Gastrocnemius medialis (tissue), 4 donors: ENCODE data around the gene BPIFB4. TPM values are rescaled to one million over a fixed set of nuclear protein-coding genes. Genes with fewer than 3 reads are reported as not detected.

ENCODE experiments used
- ATAC-seq, 2 donors: fragments of 150-250 bp; one replicate each; pipeline ENCODE4 v1.9.1; 2016
- DNase-seq, 2 donors: peaks; one replicate each; pipeline ENCODE4 v3.0.0-alpha.2; 2019
- H3K27ac ChIP-seq, 4 donors: fragments of 200-600 bp; sonication (generic); 1 replicate in 1 of 4; 2 replicates in 3 of 4; pipeline ENCODE4 v1.5.1; 2016 to 2018; ENCODE audit warnings: mild to moderate bottlenecking in 2 of 4, moderate library complexity in 1 of 4
- H3K27me3 ChIP-seq, 3 donors: fragments of 200-600 bp; sonication (generic) in 2 of 3; 1 replicate in 1 of 3; 2 replicates in 2 of 3; pipeline versions ENCODE4 v1.5.1 to v1.6.0; 2016 to 2019; ENCODE audit warnings: mild to moderate bottlenecking in 1 of 3, moderate library complexity in 1 of 3
- H3K36me3 ChIP-seq, 2 donors: fragments of 200-600 bp; sonication (generic) in 1 of 2; one replicate each; pipeline ENCODE4 v1.5.1; 2017 to 2018
- H3K4me1 ChIP-seq, 2 donors: fragments of 200-600 bp; sonication (generic) in 1 of 2; one replicate each; pipeline ENCODE4 v1.5.1; 2016 to 2017; ENCODE audit warnings: mild to moderate bottlenecking in 2 of 2
- H3K4me3 ChIP-seq, 4 donors: fragments of 200-600 bp; sonication (generic) in 3 of 4; 1 replicate in 1 of 4; 2 replicates in 3 of 4; pipeline ENCODE4 v1.5.1; 2016 to 2019; ENCODE audit warnings: mild to moderate bottlenecking in 2 of 4
- H3K9me3 ChIP-seq, 3 donors: fragments of 200-600 bp; sonication (generic) in 2 of 3; 1 replicate in 1 of 3; 2 replicates in 2 of 3; pipeline ENCODE4 v1.5.1; 2016 to 2019
- POLR2A ChIP-seq, 2 donors: fragments of 450-650 bp; IDR thresholded peaks; one replicate each; pipeline ENCODE4 v1.6.1; 2017; ENCODE audit warnings: antibody characterized with exemption in 2 of 2, mild to moderate bottlenecking in 2 of 2, moderate library complexity in 2 of 2
- in situ Hi-C, 4 donors: fragments of 200-750 bp; cut with MboI; loops; one replicate each; pipeline versions ENCODE4 v1.15.0 to v1.8.0; 2017; ENCODE audit warnings: low sequenced_read_pairs in 4 of 4
- intact Hi-C: fragments of 100-400 bp; cut with DNase I; formaldehyde crosslinking; loops from one replicate; pipeline ENCODE4 v1.15.1; 2023; ENCODE audit warnings: low total_unique reads
- total RNA-seq, 4 donors: library from RNA; depleted of rRNA; stranded (reverse); fragments of >200 nt; gene quantifications; one replicate each; pipeline versions ENCODE4 v1.1.0 to v1.2.3, GENCODE V29; 2016
- TF ChIP-seq, protein P1 (sequence below), 5 experiments: fragments of 450-650 bp in 3 of 5; fragments of 200-600 bp in 2 of 5; sonication (generic) in 2 of 5; IDR thresholded peaks in 4 of 5; conservative IDR thresholded peaks in 1 of 5; 1 replicate in 4 of 5; 2 replicates in 1 of 5; pipeline ENCODE4 v1.5.1; 2016 to 2019; ENCODE audit warnings: antibody characterized with exemption in 5 of 5, mild to moderate bottlenecking in 3 of 5, moderate library complexity in 3 of 5

The BPIFB4 gene
- total RNA-seq, 4 donors from 2014 or later: not detected

DNA sequence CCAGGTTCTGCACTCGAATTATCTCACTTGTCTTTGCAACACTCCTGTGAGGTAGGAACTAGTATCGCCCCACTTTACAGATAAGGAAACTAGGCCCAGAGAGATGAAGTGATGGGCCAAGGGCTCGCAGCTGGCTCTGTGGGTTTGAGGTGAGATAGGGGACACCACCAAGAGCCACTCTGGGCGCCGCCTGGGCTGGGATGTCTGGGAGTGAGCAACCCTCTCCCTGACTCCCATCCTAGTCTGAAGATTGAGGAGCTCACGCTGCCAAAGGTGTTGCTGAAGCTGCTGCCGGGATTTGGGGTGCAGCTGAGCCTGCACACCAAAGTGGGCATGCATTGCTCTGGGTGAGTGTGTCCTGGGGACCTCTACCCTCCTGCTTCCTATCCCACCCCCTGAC is 20.3 kb upstream of the BPIFB4 start:
- no peaks in the 10 kb centered on the region for H3K4me1 ChIP-seq
- H3K36me3 ChIP-seq: no peaks in the 10 kb centered on the region
- H3K27me3 ChIP-seq: no peaks in the 10 kb centered on the region
- no peak for DNase-seq
- H3K9me3 ChIP-seq: no peaks in the 10 kb centered on the region
- no peak for ATAC-seq
- H3K4me3 ChIP-seq: no peak overlapping the region
- no peak for TF ChIP-seq POLR2A (IDR thresholded peaks at IDR 0.05)
- TF ChIP-seq, protein P1, sequence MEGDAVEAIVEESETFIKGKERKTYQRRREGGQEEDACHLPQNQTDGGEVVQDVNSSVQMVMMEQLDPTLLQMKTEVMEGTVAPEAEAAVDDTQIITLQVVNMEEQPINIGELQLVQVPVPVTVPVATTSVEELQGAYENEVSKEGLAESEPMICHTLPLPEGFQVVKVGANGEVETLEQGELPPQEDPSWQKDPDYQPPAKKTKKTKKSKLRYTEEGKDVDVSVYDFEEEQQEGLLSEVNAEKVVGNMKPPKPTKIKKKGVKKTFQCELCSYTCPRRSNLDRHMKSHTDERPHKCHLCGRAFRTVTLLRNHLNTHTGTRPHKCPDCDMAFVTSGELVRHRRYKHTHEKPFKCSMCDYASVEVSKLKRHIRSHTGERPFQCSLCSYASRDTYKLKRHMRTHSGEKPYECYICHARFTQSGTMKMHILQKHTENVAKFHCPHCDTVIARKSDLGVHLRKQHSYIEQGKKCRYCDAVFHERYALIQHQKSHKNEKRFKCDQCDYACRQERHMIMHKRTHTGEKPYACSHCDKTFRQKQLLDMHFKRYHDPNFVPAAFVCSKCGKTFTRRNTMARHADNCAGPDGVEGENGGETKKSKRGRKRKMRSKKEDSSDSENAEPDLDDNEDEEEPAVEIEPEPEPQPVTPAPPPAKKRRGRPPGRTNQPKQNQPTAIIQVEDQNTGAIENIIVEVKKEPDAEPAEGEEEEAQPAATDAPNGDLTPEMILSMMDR (IDR thresholded peaks at IDR 0.05 in 4 of 5, conservative IDR thresholded peaks at IDR 0.05 in 1 of 5): no peak
- intact Hi-C loops: no loop called here
- no peak overlapping the region for H3K27ac ChIP-seq
- in situ Hi-C loops: no loop called here

DNA sequence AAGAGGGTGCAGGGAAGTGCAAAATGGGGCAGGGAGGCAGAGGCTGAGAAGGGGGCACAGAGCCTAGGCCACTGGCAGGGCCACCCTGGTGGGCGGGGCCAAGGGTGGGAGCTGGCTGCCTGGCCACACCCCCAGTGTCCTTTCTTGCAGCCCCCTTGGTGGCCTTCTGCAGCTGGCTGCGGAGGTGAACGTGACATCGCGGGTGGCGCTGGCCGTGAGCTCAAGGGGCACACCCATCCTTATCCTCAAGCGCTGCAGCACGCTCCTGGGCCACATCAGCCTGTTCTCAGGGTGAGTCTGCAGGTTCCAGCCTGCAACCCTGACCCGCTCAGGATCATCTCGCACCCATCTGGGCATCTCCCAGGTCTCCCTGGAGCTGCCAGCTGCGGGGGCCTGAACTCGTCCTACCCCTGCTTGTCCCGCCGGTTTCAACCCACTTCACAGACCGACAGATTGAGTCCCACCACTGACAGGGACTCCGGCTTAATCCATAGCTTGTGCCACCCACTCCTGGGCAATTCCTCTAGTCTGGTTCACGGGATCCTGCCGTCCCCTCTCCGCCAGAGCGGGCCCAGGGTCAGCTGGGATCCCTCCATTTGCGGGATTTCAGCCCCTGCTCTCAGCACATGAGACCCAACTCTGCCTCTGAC is 19.6 kb upstream of the BPIFB4 start:
- no peak for TF ChIP-seq POLR2A (IDR thresholded peaks at IDR 0.05)
- TF ChIP-seq, protein P1 (IDR thresholded peaks at IDR 0.05 in 4 of 5, conservative IDR thresholded peaks at IDR 0.05 in 1 of 5): no peak
- Histone ChIP-seq H3K27me3 (no peaks in the 10 kb centered on the region), H3K27ac (no peak overlapping the region), H3K4me1 (no peaks in the 10 kb centered on the region), H3K36me3 (no peaks in the 10 kb centered on the region), H3K4me3 (no peak overlapping the region), H3K9me3 (no peaks in the 10 kb centered on the region)
- DNase-seq (no peak), ATAC-seq (no peak)
- intact Hi-C loops: no loop called here
- in situ Hi-C loops: no loop called here

DNA sequence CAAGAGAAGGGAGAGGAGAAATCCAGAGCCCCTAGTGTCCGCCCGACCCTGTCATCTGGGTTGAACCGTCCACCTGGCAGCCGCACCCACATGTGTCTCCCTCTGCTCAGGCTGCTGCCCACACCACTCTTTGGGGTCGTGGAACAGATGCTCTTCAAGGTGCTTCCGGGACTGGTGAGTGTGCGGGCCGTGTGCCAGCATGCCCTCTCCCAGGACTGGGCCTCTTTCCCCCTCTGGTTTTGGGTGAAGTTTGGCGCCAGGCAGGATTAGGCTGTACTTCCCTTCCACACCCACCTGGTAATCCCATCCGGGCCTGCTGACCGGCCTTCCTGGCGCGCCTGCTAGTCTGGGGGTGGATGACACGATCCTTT is 17.8 kb upstream of the BPIFB4 start:
- no peak for DNase-seq
- intact Hi-C loops: no loop called here
- no peak for ATAC-seq
- H3K27me3 ChIP-seq: no peaks in the 10 kb centered on the region
- H3K4me1 ChIP-seq: no peaks in the 10 kb centered on the region
- no peak overlapping the region for H3K4me3 ChIP-seq
- in situ Hi-C loops: no loop called here
- H3K36me3 ChIP-seq: no peaks in the 10 kb centered on the region
- TF ChIP-seq, protein P1 (IDR thresholded peaks at IDR 0.05 in 4 of 5, conservative IDR thresholded peaks at IDR 0.05 in 1 of 5): no peak
- no peak for TF ChIP-seq POLR2A (IDR thresholded peaks at IDR 0.05)
- H3K27ac ChIP-seq: no peak overlapping the region
- no peaks in the 10 kb centered on the region for H3K9me3 ChIP-seq

DNA sequence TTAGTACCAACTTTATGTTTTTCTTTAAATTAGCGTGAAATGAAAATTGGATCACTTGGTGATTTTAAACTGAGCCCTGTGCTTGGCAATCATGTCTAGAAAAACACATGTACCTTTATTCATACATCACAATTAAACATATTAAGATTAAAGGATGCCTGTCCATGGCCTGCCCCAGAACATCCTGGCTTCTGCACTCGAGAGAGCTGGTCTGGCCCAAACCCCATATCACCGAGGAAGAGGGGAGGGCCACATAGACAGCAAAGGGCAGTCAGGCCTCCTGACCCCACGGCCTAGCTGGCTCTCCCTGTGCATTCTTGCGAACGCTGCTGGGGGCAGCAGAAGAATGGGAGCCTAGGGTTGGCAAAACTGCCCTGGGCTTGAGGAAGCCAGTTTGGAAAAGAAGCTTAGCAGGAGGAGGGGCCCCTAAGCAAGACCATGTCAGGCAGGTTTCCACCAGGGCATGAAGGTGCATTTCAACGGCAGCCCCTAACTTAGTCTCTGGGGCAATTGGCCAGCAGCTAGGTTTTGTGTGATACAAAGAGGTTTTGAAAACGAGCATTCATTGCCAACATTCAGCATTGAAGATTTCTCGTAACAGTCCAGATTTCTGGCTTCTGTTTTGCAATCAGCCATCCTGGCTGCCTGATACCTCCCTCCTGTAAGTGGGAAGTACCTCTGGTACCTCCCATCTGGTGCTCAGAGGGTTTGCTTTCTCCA is 17.2 kb upstream of the BPIFB4 start:
- ATAC-seq (no peak), DNase-seq (no peak)
- Histone ChIP-seq H3K4me3 (no peak overlapping the region), H3K27me3 (no peaks in the 10 kb centered on the region), H3K9me3 (no peaks in the 10 kb centered on the region), H3K27ac (no peak overlapping the region), H3K36me3 (no peaks in the 10 kb centered on the region), H3K4me1 (no peaks in the 10 kb centered on the region)
- TF ChIP-seq, protein P1 (IDR thresholded peaks at IDR 0.05 in 4 of 5, conservative IDR thresholded peaks at IDR 0.05 in 1 of 5): no peak
- intact Hi-C loops (no loop called here), in situ Hi-C loops (no loop called here)
